HG03103 (cell line): ENCODE measurements around the gene SLC35F4.
"Not testable (repeated sequence)": the region's sequence is repeated elsewhere in the genome, so short reads cannot be mapped to it uniquely, and the experiment has no call there.

Experiments
- ATAC-seq: cut with Tn5 transposase; IDR thresholded peaks from one replicate; pipeline ENCODE4 v1.9.1; 2021; ENCODE audit warnings: low read depth; ENCODE audit not compliant: unreplicated experiment

SLC35F4 gene

DNA sequence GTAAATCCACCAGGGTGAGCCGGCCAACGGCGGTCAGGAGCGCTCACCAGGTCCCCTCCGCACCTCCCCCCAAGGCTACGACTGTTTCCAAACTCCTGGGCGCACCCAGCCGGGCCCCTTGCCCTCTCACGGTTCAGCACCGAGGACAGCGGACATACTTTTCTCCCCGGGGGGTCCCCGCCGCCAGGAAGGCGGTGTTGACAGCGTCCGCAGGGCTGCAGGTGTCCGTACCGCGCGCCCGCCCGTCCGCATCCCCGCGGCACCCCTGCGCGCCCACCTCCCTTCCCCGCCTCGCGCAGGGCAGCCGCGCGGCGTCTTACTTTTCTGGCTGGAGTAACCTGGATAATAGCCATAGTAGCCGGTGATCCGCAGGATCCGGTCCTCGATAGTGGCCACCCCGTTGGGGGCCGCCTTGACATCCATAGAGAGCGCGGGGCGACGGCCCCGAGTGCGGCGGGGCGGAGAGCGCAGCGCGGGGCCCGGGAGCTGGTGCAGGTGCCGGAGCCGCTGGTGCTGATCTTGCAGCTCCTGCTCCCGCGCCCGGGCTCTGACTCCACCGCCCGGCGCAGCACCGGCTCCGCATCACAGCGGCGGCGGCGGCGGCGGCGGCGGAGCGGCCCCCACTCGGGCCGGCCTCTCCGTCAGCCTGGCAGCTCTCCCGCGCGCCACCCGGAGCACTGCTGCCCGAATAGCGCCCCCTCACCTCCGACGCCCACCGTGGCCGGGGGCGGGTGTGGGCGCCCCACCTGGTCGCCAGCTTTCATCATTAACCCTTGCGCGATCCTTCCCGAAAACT, at the start of gene SLC35F4:
SLC35F4 (minus strand) TSS at position 690 of the 796 bp plus-strand sequence.
- ATAC-seq = no peak

DNA sequence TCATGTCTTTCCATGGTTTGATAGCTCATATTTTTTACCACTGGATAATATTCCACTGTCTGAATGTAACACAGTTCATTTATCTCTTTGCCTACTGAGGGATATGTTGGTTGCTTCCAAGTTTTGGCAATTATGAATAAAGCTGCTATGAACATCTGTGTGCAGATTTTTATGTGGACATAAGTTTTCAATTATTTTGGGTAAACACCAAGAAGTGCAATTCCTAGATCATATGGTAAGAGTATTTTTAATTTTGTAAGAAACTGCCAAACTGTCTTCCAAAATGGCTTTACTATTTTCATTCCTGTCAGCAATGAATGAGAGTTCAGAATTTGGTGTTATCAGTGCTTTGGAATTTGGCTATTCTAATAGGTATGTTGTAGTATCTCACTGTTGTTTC, 43.7 kb upstream of the SLC35F4 start:
- no peak for ATAC-seq

DNA sequence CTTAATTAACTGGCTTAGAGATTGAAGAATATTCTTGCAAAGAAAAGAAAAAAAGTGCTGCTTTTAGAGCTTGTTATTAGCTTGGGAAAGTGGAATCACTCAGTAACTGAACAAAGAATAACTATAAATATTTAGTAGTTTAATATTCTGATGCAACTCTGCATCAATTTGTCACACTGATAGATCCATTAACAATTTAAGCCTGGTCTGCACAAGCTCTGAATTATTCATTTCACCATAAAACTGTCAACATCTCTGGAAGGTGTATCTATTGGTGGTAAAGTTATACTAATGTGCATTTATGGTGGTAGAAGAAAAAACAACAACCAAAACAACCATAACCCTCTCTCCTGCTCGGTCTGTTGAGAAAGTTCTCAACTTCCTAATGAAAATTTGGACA, 38.1 kb upstream of the SLC35F4 start:
- ATAC-seq = no peak

DNA sequence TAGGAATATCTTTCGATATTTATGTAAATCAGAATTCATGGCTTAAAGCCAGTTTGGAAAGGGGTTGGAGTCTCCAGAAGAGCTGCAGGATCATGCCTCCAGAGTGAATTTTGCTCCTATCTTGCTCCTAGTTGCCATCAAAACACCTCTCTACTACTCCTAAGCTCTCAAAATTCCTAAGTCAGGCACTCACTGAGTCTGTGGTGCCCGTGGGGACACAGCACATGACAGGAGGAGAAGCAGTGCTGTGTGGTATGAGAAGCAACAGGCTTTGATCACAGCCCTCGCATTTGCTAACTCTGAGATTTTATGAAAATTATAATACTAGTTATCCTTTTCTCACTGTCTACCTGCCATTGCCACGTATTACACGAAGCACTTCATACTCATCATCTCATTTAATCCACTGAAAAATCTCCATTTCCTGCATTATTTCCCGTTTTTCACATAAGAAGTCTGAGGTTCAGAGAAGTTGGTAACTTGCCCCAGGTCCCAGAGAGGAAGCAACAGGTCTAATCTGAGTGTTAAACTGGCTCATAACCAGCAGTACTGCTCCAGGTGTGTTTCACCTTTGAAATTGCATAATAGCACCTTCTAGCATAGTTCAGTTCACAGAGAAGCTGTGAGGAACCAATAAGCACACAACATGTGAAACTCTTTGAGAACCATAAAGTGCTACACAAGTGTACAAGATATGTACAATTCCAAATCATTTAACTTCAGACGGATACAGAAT, 33.1 kb upstream of the SLC35F4 start:
- ATAC-seq = no peak

DNA sequence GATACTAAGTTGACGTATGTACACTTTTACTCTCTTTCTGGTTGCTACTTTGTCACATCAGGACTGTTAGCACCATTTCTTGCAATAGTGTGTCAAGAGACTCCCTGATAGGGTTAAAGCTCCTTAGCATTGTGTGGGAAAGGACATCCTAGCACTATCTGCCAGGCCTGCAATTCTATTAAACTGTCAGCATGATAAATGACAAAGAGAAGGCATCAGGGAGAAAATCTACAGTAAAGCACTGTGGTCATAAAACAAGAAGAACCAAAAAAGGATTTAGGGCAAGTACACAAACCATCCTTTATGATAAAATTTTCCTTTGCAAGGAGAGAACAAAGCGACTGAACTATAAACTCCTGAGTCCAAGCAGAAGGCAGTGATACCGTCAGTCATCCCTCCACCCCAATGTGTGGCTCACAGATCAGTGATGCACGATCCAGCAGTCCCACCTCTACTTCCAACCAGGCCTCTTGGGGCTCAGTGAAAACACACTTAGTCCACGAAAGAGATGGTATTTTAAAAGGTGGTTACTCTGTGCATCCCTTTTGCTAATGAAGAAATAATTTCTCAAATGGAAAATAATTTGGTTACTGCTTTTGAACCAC, 31.4 kb upstream of the SLC35F4 start:
- ATAC-seq = no peak

DNA sequence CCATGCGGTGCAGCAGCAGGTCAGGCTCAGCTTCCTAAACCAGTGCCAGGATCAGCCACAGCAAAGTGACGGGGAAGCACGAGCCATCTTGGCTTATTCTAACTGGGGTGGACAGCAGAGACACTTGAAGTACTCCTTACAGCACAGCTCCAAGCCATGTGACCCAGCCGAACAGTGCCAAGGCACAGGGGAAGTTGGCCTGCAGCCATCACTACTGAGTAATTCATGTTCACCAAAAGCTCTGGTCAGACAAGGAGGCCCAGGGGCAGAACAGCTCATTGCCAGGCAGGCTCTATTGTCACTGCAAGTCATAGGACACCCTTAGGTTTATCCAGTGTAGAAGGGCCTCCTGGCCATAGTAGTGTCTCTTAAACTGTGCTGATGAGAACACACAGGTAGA, 23.4 kb upstream of the SLC35F4 start:
- no peak for ATAC-seq

DNA sequence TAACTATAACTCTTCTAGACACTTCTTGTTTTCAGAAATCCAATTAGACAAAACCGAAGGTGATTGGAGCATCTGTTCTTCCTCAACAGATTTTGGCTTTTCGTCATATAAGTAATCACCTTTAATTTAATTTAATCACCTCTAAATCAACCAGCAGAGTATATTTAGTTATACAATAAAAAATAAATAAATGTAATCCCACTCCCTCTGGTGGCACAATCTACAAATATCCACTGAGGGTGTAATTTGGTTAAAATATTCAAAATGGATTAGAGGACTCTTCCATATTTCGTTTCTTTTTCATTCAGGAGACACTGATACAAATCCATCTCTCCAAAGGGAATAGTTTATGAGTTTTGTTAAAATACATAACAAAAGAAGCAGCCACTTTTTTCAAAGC, 18.3 kb upstream of the SLC35F4 start:
- ATAC-seq = no peak

DNA sequence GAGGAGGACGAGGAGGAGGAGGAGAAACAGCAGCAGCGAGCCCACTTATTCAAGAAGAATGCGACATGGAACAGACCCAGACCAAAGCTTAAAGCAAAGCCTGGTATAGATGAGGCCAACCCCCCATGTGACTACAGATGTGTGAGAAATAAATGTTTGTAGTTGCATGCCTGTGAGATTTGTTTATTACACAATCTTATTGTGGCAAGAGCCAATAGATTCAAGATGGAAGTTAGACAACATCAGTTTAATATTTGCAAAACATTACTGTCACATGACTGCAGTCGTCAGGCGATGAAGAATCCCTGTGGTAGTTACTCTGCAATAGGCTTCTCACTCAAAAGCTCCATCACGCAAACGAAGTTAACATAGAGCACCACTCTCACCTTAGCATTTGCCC, 17.2 kb upstream of the SLC35F4 start:
- no peak for ATAC-seq

DNA sequence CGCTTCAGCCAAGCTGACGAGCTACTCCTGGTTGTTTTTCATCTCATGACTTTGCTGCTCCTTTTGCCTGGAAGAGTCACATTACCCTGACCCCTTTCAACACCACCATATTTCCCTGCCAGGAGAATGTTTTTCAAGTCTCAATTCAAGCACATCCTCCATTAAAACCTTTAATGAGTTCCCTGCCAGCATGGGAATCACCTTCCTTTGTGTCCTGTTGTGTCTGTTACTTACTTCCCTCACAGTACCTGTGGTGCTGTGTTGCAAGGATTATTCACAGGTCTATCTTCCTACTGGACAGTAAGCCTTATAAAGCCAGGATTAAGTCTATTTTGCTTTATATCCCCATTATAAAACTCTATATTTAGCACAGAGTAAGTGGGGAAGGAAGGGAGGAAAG, 13.6 kb upstream of the SLC35F4 start:
- no peak for ATAC-seq

DNA sequence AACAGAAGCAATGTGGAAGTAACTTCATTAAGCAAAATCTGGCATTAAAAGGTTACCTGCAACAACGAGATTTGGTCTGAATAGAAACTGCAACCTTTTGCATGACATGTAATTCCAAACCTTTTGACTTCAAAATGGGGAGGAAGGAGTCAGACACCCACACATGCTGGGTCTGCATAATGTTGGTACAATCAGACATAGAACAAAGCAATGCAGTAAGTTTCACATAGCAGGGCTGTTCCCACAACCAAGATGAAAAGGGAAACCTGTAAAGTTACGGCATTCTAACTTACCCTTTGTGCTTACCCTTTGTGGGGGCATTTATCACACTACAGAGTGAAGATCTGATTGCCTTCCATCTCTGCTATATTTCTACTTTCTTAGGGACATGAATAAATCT, 10.1 kb upstream of the SLC35F4 start:
- ATAC-seq = no peak

DNA sequence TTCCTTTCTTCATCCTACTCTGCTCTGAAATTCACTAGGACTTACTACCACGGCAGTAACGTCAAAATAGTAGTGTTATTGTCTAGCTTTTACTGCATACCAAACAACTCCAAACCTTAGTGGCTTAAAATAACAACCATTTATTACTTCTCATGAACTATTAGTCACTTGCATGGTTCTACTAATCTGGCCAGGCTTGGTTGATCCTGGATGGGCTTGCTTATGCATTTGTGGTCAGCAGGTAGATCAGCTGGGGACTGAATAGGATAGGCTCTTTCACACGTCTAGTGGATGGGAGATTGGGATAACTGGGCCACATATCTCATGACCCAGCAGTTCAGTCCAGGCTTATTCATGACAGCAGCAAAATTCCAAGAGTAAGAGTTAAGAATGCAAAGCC, 9.4 kb upstream of the SLC35F4 start:
- no peak for ATAC-seq

DNA sequence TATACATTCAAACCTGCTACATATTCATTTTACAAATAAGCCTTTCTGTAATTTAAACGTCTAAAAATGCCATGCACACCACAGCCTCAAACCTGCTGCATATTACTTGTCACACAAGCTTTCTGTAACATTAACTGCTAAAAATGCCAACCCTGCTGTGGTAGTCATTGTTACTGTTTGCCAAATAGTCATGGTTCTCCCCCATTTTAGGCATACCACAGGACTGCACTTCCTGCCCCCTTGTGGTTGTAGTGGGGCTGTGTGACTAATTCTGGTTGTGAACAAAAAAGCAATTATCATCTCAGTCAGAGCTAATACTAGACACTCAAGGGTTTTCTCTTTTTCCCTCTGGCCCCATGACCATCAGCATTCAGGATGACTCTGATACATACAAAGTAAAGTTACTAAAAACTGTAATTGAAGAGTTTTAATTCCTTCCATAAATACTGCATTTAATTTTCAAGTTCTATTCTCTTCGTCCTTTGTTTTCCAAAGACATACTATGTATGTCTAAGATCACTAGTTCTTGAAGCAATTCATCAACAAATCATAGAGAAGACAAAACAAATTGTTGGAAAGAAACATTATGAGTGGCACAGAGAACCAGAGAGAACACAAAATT, 5.7 kb upstream of the SLC35F4 start:
- ATAC-seq = peak; percentile 85

DNA sequence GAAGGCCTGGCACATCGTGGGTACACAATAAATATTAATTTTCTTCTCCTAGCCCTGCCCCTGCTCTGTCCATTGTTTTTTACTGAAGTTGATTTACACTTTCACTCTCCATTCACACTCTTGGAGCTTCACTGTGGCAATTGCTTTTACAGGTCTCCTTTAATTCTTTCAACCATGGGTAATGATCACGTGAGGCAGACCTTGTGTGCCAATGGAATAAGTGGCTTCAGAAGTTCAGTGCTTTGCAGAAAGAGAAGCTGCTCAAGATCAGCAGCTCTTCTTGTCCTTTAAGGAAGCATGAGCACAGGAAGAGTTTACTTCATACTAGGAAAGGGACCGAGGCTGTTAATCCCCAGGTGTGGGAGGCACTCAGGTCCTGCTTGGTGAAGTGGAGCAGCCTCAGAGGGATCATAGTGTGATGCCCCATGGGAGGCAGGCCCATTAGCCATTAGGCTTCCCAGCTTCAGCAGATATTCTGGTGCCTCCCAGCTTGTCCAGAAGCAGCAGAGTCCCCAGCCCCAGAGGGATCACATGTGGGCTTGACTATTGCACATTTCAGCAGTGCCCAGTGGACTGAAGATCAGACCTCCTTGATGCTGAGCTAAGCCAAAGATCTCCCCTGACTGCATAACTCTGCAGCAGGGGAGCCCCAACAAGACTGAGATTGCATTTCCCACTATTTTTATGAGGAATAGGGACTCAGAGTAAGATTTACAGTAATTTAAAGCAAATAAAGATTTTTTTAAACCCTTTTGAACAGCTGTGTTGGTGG, 5.0 kb upstream of the SLC35F4 start:
- no peak for ATAC-seq

DNA sequence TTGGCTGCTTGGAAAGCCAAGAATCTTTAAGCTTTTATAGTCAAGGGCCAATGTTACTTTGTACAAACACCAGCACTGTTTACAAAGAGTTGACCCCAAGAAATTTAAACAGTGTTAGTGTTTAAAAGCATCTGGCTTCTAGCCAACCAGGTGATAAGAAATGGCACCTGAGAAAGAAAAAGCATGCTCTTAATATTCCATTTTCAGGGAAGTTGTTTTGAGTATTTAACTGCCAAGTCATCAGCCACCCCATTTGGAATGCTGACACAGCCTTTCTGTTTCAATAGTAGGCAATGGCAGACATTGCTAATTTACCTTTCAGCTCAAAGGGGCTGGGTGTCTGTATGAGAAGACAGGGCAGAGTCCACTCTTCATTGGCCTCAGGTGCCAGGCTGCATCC, 3.7 kb upstream of the SLC35F4 start:
- no peak for ATAC-seq

DNA sequence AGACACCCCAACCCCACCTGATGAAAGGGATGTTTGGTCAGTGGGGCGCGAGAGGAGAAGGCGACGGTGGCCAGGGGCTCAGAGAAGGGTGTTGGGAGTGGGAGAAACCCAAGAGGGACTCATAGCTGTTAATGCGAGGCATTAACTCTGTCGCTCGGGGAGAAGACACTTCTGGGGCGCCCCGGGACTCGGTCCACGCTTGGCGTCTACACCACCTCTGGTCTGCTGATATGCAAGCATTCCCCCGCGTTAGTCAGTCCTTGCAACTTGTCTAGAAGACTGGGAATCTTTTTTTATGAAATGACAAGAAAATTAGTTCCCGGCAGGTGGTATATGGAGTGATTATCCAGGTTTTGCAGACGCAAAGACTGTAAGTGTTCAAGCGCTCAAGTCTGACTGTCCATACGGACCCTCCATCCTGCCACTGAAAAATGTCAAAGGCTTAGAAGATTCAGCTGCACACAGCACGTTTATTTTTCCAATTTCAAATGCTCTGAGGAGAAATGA, 360 bp upstream of the SLC35F4 start:
- ATAC-seq = no peak

DNA sequence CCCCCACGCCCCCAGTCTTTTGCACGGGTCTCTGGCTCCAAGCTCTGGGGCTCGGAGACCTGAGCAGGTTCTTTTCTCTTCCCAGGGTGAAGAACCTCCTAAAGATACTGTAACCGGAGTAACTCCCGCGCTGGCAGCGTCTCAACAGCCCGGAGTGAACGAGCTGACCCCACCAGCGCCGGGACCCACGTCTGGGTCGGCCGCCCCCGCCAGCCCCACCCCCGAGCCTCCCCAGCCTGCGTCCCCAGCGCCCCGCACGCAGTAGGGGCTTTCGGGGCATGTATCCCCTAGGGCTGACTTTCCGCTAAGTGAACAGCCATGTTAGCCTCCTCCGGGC, 858 bp downstream of the SLC35F4 start:
- no peak for ATAC-seq

DNA sequence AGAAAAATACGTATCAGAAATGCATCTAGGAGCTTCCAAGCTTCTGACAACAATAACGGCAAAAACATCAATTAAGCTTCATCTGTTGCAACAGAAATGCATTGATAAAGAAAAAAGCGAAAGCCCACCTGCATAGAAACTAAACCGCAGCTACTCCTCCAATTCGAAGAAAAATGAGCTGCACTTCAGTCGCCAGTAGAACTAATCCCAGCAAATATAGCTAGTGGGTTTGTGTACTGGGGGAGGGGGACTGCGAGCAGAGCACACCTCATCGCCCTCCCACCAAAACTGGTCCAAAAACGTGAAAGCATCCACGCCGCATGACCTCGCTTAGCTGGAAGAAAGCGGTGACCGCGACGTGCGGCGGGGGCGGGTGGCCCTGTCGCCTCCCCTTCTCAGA, 1.2 kb downstream of the SLC35F4 start:
- no peak for ATAC-seq

DNA sequence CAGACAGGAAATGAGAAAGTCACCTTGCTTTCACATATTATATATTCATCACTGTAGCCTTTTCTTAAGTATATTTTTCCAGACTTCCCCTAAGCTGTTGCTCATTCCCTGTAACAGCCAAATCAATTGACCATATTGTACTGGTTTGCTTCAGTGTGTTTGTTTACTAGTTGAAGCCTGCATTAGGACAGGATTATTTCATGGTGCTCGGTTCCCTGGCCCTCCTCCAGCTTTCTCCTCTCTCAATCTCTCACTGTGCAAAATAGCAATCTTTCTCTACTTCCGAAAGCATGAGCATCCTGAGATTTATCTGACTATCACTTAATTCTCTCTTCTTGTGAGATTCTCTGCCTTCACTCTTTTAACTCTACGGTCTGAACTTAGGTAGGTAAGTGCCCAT, 2.4 kb downstream of the SLC35F4 start:
- ATAC-seq = no peak

DNA sequence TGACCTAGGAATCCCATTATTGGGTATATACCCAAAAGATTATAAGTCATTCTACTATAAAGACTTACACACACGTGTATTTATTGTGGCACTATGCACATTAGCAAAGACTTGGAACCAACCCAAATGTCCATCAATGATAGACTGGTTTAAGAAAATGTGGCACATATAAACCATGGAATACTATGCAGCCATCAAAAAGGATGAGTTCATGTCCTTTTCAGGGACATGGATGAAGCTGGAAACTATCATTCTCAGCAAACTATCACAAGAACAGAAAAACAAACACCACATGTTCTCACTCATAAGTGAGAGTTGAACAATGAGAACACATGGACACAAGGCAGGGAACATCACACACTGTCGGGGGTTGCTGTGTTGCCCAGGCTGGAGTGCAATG, 10.2 kb downstream of the SLC35F4 start:
- ATAC-seq = not testable (repeated sequence)

DNA sequence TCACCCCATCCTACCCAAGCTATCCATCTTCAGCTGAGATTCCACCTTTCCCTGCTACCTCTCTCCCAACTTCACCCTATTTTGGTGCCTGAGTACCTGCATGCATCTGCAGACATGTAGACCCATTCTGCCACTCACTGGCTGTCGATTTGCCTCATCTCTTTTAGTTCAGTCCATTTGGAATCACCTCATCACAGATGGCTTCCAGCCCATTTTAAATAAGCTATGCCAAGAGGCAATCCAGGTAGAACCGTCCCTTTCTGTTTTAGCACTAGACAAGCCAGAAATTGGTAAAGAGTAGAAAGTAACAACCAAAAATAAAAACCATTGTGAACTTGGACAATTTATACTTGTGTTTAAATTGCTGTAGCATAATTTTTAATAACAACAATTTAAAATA, 11.3 kb downstream of the SLC35F4 start:
- ATAC-seq = no peak

DNA sequence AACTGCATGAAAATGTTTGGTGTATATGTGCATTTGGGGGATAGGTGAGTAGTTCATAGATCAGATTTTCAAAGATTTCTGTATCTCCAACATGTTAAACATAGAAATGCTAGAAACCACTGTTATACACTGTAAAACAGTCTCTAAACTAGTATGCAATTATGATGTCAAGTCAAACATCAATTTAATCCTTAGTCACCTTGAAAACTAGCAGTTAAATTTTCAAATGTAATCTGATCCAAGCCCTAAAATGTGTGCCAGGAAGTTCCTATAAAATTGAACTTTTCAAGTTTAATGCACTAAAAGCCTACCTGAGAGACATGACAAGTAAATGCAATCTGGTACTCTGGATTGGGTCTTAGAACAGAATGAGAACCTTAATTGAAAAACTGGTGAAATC, 14.5 kb downstream of the SLC35F4 start:
- no peak for ATAC-seq
